Neuronal stem cell (in vitro differentiated cells): ENCODE results near the gene CABP4.

Experiments
- DNase-seq: peaks from one replicate; pipeline ENCODE4 v3.0.0-alpha.2; 2013; ENCODE audit warnings: low spot score
- H2AFZ ChIP-seq: one replicate; pipeline ENCODE4 v1.6.1; 2013; ENCODE audit warnings: mild to moderate bottlenecking, low read length, inconsistent platforms
- H2AK5ac ChIP-seq: 2 replicates; pipeline ENCODE4 v1.6.1; 2013; ENCODE audit warnings: low read depth, mild to moderate bottlenecking, inconsistent platforms, low read length, moderate library complexity, mixed read lengths
- H2BK120ac ChIP-seq: 2 replicates; pipeline ENCODE4 v1.6.1; 2013; ENCODE audit warnings: low read depth, mild to moderate bottlenecking, inconsistent platforms, low read length, moderate library complexity, mixed read lengths
- H2BK12ac ChIP-seq: one replicate; pipeline ENCODE4 v1.6.1; 2013; ENCODE audit warnings: low read length, inconsistent platforms
- H2BK15ac ChIP-seq: 2 replicates; pipeline ENCODE4 v1.6.1; 2013; ENCODE audit warnings: mild to moderate bottlenecking, low read length, inconsistent platforms, mixed read lengths
- H2BK5ac ChIP-seq: one replicate; pipeline ENCODE4 v1.6.1; 2013; ENCODE audit warnings: inconsistent platforms, mild to moderate bottlenecking, low read length, moderate library complexity
- H3K14ac ChIP-seq: one replicate; pipeline ENCODE4 v1.6.1; 2013; ENCODE audit warnings: low read length, inconsistent platforms
- H3K18ac ChIP-seq: 2 replicates; pipeline ENCODE4 v1.6.1; 2013; ENCODE audit warnings: low read length, inconsistent platforms
- H3K23ac ChIP-seq: 2 replicates; pipeline ENCODE4 v1.6.1; 2013; ENCODE audit warnings: low read depth, mild to moderate bottlenecking, mixed read lengths, low read length, inconsistent platforms; ENCODE audit not compliant: poor library complexity
- H3K27ac ChIP-seq: replicated peaks from 3 replicates; pipeline ENCODE4 v1.5.1; 2013; ENCODE audit warnings: low read length, inconsistent platforms
- H3K27me3 ChIP-seq, 3 experiments: 2 replicates each; pipeline ENCODE4 v1.6.1; 2013; ENCODE audit warnings: low read length in 3 of 3, mild to moderate bottlenecking in 2 of 3, inconsistent platforms in 1 of 3, low read depth in 1 of 3, mixed read lengths in 1 of 3, moderate library complexity in 1 of 3; ENCODE audit not compliant: control insufficient read depth in 3 of 3, insufficient read depth in 3 of 3
- H3K36me3 ChIP-seq, 2 donors: replicated peaks in 1 of 2; 2 replicates each; pipeline ENCODE4 v1.6.1; 2013; ENCODE audit warnings: low read length in 2 of 2; ENCODE audit not compliant: control insufficient read depth in 2 of 2, insufficient read depth in 2 of 2
- H3K4ac ChIP-seq: 2 replicates; pipeline ENCODE4 v1.6.1; 2013; ENCODE audit warnings: inconsistent platforms, mild to moderate bottlenecking, low read length, moderate library complexity
- H3K4me1 ChIP-seq, 2 donors: 1 replicate in 1 of 2; 2 replicates in 1 of 2; pipeline ENCODE4 v1.6.1; 2013; ENCODE audit warnings: low read length in 2 of 2, low read depth in 1 of 2; ENCODE audit not compliant: control insufficient read depth in 2 of 2, insufficient read depth in 1 of 2
- H3K4me2 ChIP-seq: one replicate; pipeline ENCODE4 v1.6.1; 2013; ENCODE audit warnings: mild to moderate bottlenecking, low read length, inconsistent platforms; ENCODE audit not compliant: insufficient read depth, poor library complexity, severe bottlenecking
- H3K4me3 ChIP-seq, 2 donors: 2 replicates each; pipeline ENCODE4 v1.5.1; 2013; ENCODE audit warnings: low read length in 2 of 2, mild to moderate bottlenecking in 2 of 2, inconsistent platforms in 1 of 2, moderate library complexity in 1 of 2
- H3K79me1 ChIP-seq: one replicate; pipeline ENCODE4 v1.6.1; 2013; ENCODE audit warnings: low read depth, mild to moderate bottlenecking, inconsistent platforms, low read length, moderate library complexity
- H3K9ac ChIP-seq: one replicate; pipeline ENCODE4 v1.6.1; 2013; ENCODE audit warnings: mild to moderate bottlenecking, low read depth, low read length, inconsistent platforms; ENCODE audit not compliant: poor library complexity
- H3K9me3 ChIP-seq, 2 donors: replicated peaks in 1 of 2; 2 replicates each; pipeline versions ENCODE3 to v1.6.1; 2013; ENCODE audit warnings: low read length in 2 of 2, mild to moderate bottlenecking in 2 of 2, inconsistent platforms in 1 of 2, low read depth in 1 of 2, mixed read lengths in 1 of 2, moderate library complexity in 1 of 2; ENCODE audit not compliant: control insufficient read depth in 2 of 2, insufficient read depth in 1 of 2
- H4K8ac ChIP-seq: one replicate; pipeline ENCODE4 v1.6.1; 2013; ENCODE audit warnings: low read depth, mild to moderate bottlenecking, inconsistent platforms, low read length, moderate library complexity
- H4K91ac ChIP-seq: one replicate; pipeline ENCODE4 v1.6.1; 2013; ENCODE audit warnings: low read length, low read depth, mild to moderate bottlenecking, inconsistent platforms; ENCODE audit not compliant: poor library complexity
- WGBS, 2 donors: extraction: QIAGEN DNeasy Blood & Tissue Kit; methylation state at CpG; one replicate each; pipeline ENCODE4 v1.1.7; 2013; ENCODE audit warnings: missing lambda C conversion rate in 2 of 2, mixed read lengths in 1 of 2; ENCODE audit not compliant: insufficient read length in 2 of 2, insufficient replicate concordance in 1 of 2; ENCODE audit errors: extremely low coverage in 2 of 2; 5-methylcytosine and 5-hydroxymethylcytosine counted together

The CABP4 gene

DNA sequence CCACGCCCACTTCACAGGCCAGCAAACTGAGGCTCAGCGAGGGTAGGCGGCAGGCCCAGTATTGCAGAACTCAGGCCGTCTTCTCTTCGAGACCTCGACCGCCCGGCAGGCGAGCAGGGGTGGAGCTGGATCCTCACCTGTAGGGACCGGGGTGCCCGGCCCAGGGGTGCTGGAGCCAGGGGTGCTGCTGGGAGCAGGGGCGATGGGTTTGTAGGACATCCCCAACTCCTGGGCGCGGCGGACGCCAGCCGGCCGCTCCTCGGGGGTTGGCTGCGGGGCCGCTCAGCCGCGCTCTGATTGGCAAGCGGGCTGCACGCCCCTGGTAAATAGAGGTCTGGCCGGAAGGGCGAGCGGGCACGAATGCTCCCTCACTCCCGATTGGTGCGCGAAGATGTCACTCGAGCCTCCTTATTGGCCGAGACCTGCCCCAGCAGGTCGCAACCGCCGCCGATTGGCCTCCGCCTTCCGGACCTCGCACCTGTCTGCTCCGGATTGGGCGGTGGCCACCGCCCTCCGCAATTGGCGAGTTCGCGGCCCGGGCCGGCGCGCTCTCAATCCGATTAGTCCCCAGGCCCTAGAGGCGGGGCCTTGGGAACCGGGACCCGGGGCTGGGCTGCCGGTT lies 52.8 kb downstream of the CABP4 start, which contains the start of gene CDK2AP2:
Gene CDK2AP2, minus strand, starts transcription at position 299 of the 622 bp plus-strand sequence. Its CDS starts 80 bp downstream, at position 219.
- H3K4me1 ChIP-seq: peaks cover 20 to 29% of the 10 kb centered on the region in 2 donors
- peak within 1 kb of the TSS; percentile 96 for H2AK5ac ChIP-seq
- H2BK12ac ChIP-seq: peak within 1 kb of the TSS; percentile 63
- WGBS, 2 donors: no CpG with 5 or more reads among the region's 57 CpGs
- H2BK5ac ChIP-seq: peak within 1 kb of the TSS; percentile 71
- H3K4me3 ChIP-seq: peak within 1 kb of the TSS; percentile 83 to 93
- no peaks in the 10 kb centered on the region for H3K9me3 ChIP-seq
- H3K27me3 ChIP-seq: peaks cover 0 to 3% (median 2%) of the 10 kb centered on the region in 3 experiments
- H3K79me1 ChIP-seq: peaks cover 13% of the 10 kb centered on the region
- peak within 1 kb of the TSS; percentile 86 for H3K4me2 ChIP-seq
- peak within 1 kb of the TSS; percentile 91 for H3K27ac ChIP-seq
- peak; percentile 99 for DNase-seq
- peak within 1 kb of the TSS; percentile 32 for H4K8ac ChIP-seq
- H3K14ac ChIP-seq: peak within 1 kb of the TSS; percentile 97
- peak within 1 kb of the TSS; percentile 95 for H3K23ac ChIP-seq
- H3K4ac ChIP-seq: no peak within 1 kb of the TSS
- peak within 1 kb of the TSS; percentile 99 for H2AFZ ChIP-seq
- H4K91ac ChIP-seq: peak within 1 kb of the TSS; percentile 38
- H3K9ac ChIP-seq: peak within 1 kb of the TSS; percentile 88
- H3K36me3 ChIP-seq: peaks cover 0 to 11% of the 10 kb centered on the region in 2 donors
- H2BK15ac ChIP-seq: peak within 1 kb of the TSS; percentile 56
- peak within 1 kb of the TSS; percentile 97 for H3K18ac ChIP-seq
- H2BK120ac ChIP-seq: no peak within 1 kb of the TSS

DNA sequence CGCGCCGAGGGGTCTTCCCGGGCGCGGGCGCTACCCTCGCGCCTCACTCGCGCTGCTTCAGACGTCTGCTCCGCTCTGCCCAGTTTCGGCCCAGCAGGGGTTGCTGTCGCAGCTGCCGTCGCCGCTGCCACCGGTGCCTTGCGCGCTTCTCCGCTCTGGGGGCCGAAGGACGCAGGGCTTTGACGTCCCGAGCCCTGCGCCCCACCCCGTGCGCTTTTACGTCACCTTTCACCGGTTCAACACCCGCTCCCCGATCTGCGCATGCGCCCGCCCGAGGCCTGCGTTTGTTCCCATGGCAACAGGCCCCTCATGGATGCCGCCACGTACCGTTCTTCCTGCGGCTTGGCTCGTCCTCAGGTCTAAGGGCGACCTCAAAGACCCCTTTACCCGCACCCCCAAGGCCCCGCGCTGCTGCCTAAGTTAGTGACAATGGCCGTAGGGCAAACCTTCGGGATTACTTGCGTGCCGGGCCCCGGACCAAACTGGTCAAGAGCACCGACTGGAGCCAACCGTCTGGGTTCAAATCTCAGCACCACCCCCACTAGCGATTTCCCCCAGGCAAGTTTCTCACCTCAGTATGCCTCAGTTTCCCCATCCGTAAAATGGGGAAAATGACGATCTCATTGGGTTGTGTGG lies 53.5 kb downstream of the CABP4 start:
- H2AK5ac ChIP-seq: no peak overlapping the region
- no peaks in the 10 kb centered on the region for H3K9me3 ChIP-seq
- peak overlapping the region; percentile 88 for H3K9ac ChIP-seq
- H2BK5ac ChIP-seq: peak overlapping the region; percentile 71
- no peak overlapping the region for H4K91ac ChIP-seq
- H3K14ac ChIP-seq: peak overlapping the region; percentile 97
- no peak overlapping the region for H4K8ac ChIP-seq
- peaks cover 11% of the 10 kb centered on the region for H3K79me1 ChIP-seq
- peak; percentile 99 for DNase-seq
- no CpG with 5 or more reads among the region's 57 CpGs for WGBS, 2 donors
- H3K27ac ChIP-seq: peak overlapping the region; percentile 91
- H3K4me3 ChIP-seq: peak overlapping the region; percentile 83 to 93
- peak overlapping the region; percentile 99 for H2AFZ ChIP-seq
- H3K36me3 ChIP-seq: peaks cover 0 to 8% of the 10 kb centered on the region in 2 donors
- H3K4me1 ChIP-seq: peaks cover 18 to 23% of the 10 kb centered on the region in 2 donors
- H2BK15ac ChIP-seq: no peak overlapping the region
- no peak overlapping the region for H3K4ac ChIP-seq
- H3K18ac ChIP-seq: peak overlapping the region; percentile 97
- H3K23ac ChIP-seq: peak overlapping the region; percentile 95
- H3K4me2 ChIP-seq: peak overlapping the region; percentile 86
- no peak overlapping the region for H2BK120ac ChIP-seq
- peaks cover 0 to 4% (median 3%) of the 10 kb centered on the region in 3 experiments for H3K27me3 ChIP-seq
- no peak overlapping the region for H2BK12ac ChIP-seq

DNA sequence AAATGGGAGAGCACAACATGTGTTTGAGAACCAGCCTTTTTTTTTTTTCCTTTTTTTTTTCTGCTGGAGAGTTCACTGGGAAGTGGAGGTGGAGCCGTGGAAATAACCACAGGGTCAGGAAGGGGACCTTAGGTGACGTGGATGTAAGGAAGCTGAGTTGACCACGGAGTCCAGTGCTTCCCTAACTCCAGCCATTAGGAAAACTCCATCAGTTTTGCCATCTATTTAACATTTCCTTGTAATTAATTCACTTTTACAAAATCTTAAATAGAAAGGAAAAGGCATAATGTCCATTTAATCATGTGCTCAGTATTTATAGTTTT lies 54.8 kb downstream of the CABP4 start:
- no peak for DNase-seq
- Histone ChIP-seq H3K4me2 (no peak overlapping the region), H3K4ac (no peak overlapping the region), H3K27ac (no peak overlapping the region), H2BK15ac (no peak overlapping the region), H3K14ac (no peak overlapping the region), H2AFZ (no peak overlapping the region), H2BK120ac (no peak overlapping the region), H3K79me1 (peaks cover 8% of the 10 kb centered on the region), H3K4me3 (no peak overlapping the region), H3K18ac (no peak overlapping the region), H3K9me3 (no peaks in the 10 kb centered on the region), H2BK12ac (no peak overlapping the region), H2BK5ac (no peak overlapping the region), H4K91ac (no peak overlapping the region), H3K9ac (no peak overlapping the region), H2AK5ac (no peak overlapping the region), H3K27me3 (peaks cover 0 to 10% (median 7%) of the 10 kb centered on the region in 3 experiments), H4K8ac (no peak overlapping the region), H3K36me3 (peaks cover 0 to 8% of the 10 kb centered on the region in 2 donors), H3K4me1 (peaks cover 15 to 20% of the 10 kb centered on the region in 2 donors), H3K23ac (no peak overlapping the region)
- no CpG with 5 or more reads among the region's 3 CpGs for WGBS, 2 donors
